NOMO-1 (cell line): ENCODE measurements around the gene STK33.

ENCODE experiments used
- DNase-seq, 2 experiments: peaks; one replicate each; lab custom pipeline; 2025; ENCODE audit not compliant: unreplicated experiment in 2 of 2; lab: John Stamatoyannopoulos, UW

STK33 gene

DNA sequence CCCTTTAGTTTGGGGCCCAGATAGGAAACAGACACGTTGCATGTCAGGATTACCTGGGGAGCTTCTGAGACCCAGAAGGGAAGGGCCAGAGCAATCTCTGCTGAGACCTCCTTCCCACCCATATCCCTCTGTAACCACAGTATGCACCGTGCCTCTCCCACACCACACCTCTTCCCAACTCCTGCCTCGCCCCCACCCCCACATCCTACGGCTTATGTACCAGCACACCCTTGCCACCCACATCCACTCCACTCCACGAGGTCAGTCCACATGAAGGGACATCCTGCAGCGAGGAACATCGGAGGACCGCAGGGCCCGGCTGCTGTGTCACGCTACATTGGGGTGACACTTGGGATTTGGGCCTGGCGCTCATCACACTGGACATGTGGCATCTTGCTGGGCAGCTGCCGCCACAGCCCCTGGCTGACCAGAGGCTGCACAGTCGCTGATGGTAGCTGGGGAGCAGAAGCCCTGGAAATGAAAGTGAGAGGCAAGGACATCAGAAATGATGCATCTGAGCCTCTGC is 212.1 kb downstream of the STK33 start:
- DNase-seq = no peak

DNA sequence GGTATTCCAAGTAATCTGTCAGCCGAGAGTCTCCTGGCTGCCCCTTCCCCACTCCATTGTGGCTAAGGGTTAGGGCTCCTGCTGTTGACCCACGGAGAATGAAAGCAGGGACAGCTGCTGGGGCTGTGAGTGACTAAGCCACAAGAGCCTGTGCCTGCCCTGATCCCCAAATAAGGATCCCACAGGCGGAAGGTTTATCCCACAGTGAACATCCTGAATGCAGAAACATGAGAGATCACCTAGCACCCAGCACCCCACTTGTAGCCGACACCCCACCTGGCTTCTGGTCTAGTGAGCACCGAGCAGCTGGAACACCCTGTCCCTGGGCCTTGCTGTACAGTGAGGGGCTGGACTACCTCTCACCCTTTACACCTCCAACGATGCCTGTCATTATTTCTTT is 212.7 kb downstream of the STK33 start:
- DNase-seq = no peak

DNA sequence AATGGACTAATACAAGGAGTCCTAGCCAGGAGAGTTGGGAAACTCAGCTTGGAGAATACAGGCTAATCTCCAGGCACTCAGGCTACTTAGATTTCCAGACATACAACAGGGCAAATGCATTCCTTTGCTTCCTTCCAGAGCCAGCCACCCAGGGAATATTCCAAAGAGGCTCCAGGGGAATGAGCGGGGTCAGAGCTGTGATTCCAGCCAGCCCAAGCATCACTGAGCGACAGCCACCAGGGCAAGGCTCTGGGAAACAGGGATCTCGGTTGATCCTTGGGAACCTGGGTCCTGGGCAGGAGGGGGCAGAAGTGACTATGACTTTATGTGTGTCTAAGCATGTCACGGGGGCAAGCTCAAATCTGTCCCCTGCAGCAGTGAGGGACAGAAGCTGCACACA is 218.1 kb downstream of the STK33 start:
- DNase-seq = no peak

DNA sequence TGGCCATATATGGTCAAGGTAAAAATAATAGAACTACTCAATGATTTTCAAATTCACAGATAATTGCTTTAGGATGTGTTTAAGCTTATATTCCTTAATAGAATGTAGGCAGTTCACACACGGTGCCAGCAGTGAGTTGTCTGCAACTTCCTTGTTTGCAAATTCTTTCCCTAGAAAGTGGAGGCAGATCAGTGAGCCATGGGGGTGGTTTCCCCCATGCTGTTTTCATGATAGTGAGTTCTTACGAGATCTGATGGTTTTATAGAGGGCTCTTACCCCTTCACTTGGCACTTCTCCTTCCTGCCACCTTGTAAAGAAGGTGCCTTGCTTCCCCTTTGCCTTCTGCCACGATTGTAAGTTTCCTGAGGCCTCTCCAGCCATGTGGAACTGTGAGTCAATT is 218.6 kb downstream of the STK33 start:
- no peak for DNase-seq

DNA sequence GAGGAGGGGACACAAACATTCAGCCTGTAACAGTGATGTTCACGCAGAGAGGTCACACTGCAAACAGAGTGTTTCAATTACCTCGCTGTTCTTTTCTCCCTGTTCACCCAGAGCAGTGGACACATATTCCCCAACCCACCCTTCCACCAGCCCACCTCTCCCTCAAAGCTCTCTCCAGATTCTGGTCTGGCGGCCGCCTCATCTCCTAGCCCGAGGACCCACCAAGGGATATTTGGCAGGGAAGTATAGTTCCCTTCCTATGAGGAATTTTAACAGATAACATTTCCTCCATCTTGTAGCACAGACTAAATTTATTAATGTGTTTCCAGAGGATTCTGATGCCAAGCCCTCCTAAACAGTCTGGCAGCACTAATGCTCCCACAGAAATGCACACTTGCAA is 219.3 kb downstream of the STK33 start:
- no peak for DNase-seq

DNA sequence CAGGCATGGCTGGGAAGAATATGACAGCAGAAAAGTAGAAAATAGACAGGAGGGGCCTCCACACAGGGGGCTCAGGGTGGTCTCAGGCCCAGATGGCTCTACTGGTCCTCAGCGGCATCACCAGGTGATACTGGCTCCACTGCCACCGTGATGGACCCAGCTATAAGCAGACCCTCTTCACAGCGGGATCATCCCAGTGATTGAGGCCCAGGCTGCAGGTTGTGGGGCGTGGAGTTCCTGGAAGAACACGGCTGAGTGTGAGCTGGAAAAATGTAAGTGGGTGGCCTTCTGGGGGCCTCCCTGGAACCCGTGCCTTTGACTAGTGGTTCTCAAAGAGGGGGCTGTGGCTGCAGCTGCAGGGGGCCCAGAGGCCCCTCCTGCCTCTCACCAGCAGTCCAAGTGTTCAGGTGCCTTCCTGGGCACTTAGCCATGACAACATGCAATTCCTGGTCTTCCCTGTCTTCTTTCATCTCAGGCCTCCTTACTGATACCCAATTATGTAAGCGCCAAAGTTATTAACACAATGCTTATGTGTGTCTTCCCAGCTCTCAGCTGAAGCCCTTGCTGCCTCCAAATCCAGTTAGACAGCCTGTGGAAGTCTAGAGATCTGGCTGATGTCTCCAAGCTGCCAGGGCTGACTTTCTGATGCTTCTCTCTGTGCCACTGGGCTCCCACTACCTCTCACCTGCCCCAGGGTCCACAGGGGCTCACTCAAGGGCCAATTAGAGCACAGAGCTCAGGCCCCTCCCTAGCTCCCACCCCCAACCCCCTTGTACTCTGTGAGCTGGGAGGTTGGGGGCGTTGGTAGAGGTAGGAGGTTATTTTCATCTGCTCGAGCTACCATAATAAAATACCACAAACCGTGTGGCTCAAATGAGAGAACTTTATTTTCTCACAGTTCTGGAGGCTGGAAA is 220.3 kb downstream of the STK33 start:
- no peak for DNase-seq

DNA sequence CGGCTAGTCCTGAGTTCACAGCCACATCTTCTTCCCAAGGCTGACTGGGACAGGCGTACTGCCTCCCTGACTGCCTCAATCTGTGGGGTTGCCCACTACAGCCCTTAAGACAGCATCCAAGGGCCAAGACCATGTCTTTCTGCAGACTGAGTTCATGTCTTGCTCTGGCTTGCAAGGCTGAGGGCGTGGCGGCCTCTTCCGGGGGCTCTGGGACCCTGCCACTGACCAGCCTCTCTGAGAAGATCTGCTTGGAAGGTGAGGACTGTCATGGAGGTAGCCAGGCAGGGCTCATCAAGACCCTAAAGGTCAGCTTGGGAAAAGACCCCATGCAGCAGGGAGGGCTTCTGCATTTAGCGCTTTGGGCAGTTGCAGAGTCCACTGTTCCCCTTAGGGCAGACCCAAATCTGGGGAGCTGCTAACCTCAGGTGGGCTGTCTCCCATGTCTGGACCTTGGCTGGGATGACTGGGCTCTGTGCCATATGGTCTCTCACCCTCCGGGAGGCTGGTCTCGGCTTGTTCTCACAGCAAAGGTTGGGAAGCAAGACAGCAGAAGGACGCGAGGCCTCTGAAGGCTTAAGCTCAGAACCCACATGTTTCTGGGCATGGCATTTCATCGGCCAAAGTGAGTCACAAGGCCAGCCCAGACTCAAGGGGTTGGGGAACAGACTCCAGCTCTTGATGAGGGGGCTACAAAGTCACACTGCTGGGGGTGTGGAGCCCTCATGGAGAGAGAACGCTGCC is 221.2 kb downstream of the STK33 start:
- DNase-seq = no peak

DNA sequence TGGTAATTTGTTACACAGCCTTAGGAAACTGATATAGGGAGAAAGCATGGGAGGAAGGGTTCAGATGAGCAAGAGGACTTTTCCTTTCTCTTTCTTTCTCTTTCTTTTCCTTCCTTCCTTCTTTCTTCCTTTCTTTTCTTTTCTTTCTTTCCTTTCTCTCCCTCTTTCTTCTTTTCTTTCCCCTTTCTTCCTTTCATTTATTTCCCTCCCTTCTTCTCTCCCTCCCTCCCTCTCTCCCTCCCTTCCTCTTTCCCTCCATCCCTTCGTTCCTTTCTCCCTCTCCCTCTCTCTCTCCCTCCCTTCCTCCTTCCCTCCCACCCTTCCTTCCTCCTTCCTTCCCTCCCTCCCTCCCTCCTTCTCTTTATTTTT is 222.5 kb downstream of the STK33 start:
- DNase-seq = no peak

DNA sequence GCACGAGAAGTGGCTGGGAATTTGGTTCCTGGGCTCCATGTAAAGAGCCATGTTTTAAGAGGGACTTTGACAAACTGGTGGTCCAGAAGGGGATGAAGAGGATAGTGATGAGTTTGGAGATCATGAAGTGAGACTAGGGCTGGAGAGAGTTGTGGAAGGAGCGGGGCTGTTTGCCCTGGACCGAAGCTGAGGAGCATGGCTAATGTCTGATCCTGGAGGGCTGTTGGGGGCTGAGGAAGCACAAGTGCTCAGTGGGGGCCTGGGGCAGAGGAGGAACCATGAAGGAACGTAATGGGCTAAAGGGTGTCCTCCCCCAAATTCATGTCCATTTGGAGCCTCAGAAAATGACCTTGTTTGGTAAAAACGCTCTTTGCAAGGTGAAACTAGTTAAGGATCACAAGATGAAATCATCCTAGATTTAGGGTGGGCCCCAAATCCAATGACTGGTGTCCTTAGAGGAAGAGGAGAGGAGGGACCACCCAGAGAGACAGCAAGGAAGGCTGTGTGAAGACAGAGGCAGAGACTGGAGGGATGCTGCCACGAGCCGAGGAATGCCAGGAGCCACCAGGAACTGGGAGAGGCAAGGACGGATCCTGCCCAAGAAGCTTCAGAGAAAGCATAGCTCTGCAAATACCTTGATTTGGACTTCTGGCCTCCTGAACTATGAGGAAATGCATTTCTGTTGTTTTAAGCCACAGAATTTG is 223.1 kb downstream of the STK33 start:
- DNase-seq = no peak

DNA sequence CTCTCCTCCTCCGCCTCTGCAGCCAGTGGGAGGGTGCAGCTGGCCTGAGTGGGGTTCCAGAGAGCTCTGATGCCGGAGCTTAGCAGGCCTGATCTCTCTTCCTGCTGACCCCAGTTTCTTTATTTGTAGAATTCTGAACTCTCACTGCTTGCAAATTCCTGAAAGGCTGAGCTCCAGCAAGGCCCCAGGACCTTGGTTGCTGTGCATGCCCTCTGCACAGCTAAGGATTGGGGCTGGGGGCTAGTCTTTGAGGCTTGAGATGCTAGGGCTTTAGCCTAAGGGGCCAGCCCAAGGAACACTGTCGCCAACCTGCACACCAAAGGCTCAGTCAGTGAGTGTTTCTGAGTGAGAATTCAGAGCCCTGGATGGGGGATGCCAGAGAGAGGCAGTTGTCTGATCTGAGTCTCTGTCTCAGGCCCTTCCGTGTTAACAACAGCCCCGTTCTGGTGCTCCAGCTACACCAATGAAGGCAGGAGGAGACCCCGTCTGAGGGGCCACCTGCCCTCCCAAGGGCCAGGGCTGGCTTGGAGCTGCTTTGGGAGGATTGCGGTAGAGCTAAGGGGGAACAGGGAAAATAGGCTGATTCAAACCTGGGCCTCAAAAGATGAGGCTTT is 224.3 kb downstream of the STK33 start:
- DNase-seq = no peak

DNA sequence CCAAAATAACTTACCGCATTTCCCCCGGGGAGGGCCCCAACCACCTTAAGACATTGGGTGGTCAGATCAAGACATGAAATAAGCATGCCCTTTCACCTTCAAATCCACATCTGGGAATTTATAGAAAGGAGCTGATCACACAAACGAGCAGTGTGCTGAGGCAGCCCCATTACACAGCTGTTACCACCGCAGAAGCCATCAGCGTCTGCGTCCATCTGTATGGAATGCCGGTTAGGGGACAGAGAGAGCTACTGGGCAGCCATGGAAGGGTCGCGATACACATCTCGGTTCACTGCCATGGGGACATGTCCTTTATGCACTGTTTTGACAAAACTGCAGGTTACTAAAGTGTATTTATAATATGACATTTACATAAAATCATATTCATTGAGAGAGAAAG is 225.3 kb downstream of the STK33 start:
- DNase-seq = no peak

DNA sequence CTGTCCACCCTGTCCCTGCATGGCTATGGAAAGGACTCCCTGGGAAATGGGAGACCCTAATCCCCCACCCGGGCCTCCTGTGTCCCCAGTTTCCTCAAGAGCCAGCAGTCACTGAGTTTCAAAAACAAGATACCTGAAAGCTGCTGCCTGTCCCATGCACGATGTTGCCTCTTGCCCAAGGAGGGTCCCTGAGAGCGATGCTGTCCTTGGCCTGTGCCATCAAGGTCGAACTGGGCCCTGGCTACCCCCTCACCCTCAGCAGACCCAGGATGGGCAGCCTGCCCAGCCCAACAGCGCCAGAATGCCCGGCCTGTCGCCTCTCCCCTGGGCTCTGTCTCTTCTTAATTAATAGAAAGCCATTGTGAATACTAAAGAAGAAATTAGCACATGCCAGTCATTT is 225.8 kb downstream of the STK33 start:
- no peak for DNase-seq

DNA sequence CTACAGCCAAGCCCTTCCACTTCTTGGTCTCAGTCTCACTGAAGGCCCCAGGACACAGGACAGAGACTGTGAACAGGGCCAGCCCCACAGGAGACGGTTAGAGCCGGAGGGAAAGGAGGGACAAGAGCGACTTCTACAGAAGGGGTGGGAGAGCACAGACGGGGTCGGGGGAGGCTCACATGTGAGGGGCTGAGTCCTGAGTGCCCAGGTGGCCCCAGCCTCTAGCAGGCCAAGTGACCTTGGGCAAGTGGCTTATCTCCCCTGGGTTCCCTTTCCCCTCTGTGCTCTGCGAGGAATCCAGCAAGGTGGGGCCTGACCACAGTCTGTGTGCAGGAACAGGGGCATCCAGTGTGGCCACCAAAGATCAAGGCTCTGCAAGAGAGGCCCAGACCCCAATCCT is 227.7 kb downstream of the STK33 start:
- no peak for DNase-seq

DNA sequence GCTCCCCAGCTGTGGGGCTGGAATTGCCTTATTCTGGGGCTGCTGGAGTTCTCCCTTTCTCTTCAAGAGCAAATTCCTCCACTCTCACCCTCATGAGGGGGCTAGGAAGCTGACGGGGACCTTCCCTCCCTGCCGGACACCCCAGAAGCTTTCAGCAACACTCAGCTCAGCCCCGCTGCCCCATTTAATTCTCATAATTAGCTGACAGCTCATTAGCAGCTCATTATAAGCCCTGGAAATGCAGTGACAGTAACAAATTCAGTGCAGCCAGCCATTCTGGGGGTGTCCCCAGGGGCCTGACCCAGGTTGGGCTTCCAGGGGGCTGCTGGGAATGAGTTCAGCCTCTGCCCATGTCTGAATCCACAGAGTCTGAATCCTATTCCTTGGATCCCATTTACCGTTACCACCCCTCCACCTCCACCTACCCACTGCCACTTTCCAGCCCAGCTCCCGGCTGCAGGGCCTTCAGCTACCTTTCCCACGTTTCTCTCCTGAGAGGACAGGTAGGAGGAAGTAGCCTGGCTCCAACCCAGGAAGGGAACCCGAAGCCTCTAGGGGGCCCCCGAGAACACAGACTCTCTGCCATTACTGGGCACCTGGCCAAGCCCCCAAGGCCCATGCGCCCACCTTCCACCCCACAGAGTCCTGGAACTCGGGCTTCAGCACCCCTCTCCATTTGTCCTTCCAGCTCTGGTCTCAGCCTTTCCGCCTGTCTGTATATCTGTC is 228.6 kb downstream of the STK33 start:
- no peak for DNase-seq

DNA sequence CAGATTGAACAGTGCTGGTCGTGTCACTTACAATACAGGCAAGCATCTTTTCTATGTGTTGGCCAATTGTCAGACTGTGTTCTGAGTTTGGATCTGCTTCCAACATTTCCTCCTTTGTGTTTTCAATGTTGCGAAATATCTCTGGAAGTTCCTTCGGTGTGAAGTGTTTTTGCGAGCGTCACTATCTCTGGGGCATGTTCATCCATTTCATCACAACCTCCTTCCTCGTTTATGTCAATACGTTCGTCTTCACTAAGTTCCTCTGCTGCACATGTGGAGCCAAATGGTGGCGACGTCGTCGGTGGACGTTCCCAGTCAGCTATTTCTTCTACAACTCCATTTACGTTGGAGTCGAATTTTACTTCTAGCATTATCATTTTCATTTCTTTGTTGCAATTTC is 230.1 kb downstream of the STK33 start:
- peak; percentile 12 to 51 for DNase-seq

DNA sequence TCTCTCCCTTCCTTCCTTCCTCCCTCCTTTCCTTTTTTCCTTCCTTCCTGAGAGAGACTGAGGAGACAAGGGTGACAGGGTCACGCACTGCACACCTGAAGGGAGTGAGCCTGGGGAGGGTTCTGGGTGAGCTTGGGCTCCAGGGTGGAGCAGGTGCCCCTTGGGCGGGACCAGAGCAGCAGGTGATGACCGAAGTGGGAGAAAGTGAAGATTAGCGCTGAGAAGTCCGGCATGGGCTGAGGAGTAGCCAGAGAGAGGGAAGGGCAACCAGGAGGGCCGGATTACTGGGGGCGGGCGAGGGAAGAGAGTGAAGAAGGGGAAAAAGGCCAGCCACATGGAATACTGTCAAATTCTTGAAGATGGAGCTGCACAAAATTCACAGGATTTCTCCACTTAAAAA is 231.1 kb downstream of the STK33 start:
- DNase-seq = no peak

DNA sequence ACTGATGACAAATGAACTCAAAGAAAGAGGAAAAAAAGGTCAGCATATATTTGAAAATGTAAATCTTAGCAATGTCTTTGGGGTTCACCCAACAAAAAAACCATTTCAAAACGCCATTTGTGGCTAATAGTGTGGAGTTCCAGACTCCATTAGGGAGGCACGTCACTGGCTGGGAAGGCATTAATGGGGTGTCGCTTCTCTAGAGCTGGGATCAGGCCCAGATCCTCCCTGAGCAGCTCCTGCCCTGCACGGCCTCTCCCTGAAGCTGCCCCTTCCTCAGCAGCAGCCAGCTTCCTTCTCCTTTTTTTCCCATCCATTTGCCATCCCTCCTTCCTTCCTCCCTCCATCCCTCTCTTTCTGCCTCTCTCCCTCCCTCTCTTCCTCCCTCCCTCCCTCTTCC is 231.5 kb downstream of the STK33 start:
- DNase-seq = no peak

DNA sequence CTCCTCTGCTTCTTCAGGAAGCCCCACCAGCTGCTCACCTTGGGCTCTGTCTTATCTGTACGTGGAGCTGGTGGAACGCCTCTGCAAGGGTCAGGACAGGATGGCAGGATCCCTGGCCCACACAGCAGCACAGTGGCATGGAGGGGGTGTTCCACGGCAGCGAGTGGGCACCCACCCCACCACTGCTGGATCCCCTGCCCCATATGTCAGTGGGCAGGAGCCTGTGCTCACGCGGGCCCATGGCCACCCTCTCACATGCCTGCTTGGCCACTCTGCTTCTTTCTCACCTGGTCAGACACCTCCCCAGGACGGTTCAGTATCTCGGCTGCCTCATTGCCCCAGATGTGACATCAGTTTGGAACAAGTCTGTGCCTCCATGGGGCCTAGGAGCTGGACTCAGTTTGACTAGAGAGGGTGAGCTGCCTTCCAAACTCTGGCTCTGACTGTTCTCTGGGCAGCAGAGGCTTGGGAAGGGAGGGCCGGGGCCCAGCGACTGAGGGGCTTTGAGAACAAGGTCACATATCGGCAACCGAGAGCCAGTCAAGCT is 232.3 kb downstream of the STK33 start:
- no peak for DNase-seq

DNA sequence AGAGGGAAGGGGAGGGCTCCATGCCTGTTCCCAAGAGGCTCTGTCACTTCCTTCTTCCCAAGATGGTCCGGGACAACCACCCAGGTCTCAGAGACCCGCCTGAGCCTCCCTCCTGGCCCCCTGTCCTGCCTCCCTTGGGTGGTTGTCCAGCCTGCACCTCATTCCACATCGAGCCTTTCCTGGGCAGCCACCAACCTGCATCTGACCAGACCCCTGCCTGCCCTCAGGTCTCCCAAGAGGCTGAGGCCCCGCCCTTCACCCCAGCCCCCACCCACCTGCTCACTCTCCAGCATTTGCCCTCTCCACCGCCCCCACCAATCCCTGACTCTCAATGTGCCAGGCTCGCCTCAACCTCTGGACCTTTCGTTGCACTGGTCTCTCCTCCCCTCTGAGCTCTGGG is 232.8 kb downstream of the STK33 start:
- no peak for DNase-seq
